8988T (cell line): ENCODE results near the gene PIGN.

Experiments used
- DNase-seq: peaks from one replicate; pipeline ENCODE4 v3.0.0; 2011

Gene PIGN

DNA sequence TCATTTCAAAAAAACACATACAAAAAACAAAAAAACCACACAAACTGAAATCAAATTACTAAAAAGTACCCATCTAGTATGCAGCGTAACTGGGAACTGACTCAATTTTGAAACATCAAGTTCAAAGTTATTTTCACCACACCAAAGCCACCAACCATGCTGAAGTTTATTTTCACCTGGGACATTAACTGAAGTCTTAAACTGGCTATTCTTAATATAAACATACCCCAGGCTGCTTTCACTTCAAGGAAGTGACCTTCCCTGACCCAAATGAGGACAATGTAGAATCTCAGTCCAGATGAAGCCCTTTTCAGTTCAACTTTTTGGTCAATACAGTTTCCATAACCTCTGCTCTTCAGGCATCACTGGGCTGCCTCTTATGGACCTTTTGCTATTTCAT, 84.6 kb downstream of the PIGN start:
- DNase-seq: no peak

DNA sequence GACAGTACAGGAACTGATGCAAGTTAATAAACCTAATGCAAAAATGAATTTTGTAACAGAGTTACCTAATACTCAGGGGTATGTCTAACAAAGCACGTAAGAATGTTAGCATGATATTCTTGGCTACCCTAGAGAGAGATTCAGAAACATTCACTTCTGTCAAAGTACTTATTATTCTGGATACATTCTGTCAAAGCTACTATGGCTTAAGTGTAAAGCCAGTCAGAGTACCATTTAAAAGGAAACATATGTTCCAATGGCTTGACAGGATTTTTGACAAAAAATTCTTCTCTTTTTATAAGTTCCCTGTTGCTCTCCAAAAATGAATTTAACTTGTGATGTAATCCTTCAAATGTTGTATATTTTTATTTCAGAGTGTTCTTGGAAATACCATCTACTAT, 85.5 kb downstream of the PIGN start:
- no peak for DNase-seq

DNA sequence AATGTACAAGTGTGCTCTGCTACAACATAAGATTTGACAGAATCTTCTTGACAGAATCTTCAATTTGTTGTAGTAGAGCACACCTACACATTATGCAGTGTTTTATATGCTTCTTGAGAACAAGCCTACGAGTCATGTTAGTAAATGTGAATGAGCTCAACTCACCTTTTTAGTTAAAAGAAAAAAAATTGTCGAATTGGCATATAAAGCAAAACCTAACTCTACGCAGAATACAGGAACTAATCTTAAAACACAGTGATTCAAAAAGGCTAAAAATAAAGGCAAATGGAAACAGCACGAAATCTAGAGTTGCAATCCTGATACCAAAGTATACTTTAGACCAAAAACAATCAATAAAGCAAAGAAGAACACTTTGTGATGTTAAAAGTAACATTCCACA, 87.9 kb downstream of the PIGN start:
- DNase-seq: no peak

DNA sequence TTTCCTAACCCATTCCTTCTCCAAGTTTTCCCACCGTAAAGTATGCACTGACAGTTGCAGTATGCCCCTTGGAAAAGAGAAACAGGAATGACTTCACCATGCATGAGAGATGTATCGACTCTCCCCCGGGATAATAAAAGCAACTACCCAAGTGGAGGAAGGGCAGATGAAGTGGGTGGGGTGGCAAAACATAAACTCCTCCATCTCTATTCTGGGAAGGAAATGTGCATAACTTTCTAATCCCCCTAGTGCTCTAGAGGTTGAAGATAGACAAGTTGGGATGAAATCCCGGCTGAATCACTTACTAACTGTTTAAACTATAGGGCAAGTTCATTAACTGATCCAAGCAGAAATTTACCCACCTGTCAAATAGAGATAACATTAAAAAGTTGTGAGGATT, 89.2 kb downstream of the PIGN start:
- DNase-seq: no peak

DNA sequence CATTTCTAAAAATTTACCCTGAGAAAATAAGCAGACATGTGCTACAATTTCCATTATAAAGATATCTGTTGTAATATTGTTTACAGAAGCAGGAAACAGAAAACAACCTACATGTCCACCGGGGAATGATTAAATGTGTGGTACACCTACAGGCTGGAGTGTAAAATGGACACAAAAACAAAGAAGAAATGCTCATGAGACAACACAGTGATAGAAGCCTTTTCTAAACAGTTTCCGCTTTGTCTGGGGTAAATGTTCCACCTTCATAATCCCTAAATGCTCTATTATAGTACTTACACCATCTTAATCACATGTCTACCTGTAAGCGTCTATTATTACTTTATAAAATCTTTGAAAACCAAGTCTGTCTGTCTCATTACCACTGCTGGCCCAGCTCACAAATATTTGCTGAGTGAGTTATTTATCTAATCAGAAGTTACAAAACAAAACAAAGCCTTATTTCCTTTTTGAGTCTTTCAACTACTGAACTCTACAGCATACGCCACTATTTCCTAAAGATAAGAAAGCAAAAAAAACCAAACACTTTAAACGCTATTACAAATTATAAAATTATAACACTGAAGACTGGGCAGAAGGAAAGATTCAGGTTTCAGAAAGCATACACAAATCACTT, 95.3 kb downstream of the PIGN start:
- DNase-seq: no peak

DNA sequence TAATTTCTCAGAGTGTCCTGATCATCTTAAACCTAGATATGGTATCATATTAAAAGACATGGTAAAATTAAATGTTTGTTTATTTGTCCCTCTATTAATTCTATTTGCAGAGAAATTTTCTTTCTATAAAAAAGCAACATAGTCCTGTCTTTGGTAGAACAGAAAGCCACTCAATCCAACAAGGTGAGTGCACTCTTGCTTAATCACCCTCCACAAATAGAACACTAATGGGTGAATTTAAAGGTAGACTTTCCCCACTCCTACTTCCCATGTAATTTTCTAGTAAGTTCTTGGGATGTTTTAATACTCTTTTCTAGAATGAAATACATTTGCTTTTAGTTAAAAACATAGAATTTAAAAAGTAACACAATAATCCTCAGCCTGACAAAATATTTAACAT, 97.7 kb downstream of the PIGN start:
- no peak for DNase-seq

DNA sequence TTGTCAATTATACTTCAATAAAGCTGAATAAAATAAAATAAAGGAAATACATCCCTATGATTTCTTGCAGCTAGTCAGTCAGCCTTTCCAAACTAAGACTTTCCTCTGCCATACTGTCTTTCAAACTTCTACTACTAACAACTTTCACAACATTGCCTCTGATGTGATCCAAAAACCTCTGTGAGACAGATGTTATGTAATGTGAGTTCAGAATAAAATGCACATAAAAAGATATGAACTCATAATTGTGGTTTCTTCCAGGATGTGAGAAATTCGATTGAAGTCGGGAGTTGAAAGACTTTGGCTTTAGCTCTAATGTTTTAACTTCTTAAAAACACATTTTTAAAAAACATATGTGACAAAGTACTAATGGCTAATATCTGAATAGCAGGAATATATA, 98.7 kb downstream of the PIGN start:
- DNase-seq: no peak

DNA sequence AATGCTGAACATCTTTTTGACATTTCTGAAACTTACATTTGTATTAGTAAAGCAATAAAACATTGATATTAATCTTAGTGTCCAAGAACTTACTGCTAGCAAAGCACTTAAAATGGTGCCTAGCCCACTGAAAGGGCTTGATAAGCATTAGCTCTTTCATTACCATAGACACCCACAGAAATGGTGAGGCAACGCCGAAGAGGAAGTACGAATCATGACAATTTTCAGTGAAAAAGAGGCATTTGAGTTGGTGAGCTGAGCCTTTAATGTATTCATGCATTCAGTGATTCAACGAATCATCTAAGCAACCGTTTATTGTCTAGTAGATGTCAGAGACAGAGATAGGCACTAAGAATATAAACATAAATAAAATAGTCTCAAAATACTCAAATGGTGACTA, 101.1 kb downstream of the PIGN start:
- no peak for DNase-seq

DNA sequence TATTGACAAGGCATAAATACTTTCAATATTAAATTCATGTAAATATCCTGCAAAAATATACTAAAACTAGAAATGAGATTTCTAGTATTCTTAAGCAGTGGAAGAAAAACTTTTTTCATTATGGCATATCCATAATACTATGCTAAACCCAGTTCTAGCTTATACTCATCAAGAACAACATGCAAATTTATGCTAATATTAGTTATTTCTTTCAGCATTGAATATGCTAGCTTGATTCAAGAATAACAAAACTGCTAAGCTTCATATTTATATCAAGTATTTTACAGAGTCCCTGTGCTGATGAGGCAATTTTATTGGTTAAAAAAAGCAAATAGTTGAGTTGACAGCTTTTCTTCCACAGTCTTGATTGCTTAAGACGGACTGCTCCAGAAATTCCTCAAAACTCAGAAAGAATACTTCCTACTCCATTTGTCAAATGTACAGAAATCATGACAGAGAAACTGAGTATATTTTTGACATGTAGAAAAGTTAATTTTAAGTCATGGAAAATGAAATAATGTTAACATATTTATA, 105.0 kb downstream of the PIGN start:
- no peak for DNase-seq

DNA sequence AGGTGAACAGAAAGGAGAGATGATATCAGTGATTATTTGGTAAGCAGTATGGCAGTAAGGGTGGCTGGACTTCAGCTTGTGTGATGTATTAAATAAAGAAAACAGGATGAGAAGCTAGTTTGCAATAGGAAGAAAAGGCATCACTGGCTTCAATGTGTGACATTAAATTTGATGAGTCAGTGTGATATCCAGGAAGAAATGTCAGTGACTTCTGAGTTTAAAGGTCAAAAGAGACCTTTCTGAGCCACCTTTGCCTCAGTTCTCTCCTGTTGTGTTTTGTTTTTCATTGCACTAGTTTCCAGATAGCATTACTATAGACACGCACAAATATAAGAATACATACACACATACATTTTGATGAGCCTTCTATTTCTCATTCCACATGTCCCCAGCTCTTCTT, 105.6 kb downstream of the PIGN start:
- no peak for DNase-seq

DNA sequence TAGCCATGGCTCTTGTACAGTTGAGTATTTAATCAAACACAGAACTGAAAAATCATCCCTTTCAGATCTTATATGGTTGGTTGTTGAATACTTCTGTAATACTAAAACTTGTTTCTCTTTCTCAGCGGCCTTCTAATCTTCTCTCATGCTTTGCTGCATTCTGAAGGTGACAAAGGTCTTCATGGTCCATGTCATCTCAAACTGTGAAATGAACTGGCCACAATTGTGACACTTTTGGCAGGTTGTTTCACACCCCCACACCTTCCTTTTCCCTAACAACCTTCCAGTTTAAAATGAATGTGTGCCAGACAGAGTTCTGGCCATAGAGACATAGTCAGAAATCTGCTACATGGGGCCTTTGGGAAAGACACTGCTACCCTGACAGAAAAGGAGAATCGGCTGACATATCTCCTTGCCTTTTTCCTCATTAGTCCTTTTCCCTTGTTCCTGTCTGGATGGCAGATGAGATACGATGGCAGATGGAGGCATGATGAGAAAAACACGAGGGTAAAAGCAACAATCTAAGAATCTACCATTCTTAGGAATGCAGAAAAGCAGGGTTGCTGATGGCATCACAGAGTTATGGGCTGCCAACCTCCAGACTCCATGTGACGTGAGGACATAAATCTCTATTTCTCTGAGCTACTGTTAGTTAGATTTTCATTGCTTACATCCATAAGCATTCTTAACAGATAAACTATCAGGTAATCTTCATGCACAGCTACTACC, 106.5 kb downstream of the PIGN start:
- no peak for DNase-seq

DNA sequence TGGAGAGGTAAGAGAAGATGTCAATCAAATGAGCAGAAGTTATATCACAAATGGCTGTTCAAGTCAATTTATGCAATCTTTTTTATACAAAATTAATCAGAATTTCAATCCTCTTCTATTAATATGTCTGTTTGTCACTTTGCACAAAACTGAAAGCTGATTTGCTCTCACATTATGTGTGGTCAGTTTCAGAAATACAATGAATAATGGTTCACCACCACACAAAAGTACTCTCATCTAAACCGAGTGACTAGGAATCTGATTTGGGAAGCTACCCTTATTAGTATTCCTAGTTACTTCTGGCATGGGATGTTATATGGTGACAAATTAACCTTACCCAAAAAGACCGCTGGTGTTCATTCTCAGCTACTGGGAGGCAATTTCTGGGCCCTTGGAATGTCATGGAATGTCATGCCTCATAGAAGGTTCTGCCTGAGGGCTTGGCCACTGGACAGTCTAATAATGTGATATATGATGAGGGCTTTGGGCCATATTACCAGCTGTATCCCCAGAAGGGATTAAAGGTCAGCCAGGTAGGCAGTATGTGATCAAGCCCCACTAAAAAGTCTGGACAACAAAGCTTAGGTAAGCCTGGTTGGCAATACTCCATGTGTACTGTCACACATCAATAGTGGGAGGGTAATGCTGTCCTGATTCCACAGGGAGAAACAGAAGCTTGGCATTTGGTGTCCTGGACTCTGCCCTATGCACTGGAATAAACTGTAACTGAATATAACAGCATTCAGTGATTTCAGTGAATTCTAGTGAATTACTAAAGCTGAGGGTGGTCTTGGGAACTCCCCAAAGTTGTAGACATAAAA, 113.2 kb downstream of the PIGN start:
- no peak for DNase-seq

DNA sequence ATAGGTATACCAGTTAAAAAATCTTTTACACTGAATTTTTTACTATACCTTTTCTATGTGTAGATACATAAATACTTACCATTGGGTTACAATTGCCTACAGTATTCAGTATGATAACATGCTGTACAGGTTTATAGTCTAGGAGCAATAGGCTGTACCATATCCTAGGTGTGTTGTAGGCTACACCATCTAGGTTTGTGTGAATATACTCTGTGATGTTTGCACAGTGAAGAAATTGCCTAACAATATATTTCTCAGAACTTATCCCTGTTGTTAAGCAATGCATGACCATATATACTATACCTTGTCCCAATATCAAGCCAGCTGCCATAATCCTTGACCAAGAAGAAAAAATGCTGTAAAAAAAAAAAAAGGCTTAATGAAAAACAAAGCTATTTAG, 114.5 kb downstream of the PIGN start:
- no peak for DNase-seq

DNA sequence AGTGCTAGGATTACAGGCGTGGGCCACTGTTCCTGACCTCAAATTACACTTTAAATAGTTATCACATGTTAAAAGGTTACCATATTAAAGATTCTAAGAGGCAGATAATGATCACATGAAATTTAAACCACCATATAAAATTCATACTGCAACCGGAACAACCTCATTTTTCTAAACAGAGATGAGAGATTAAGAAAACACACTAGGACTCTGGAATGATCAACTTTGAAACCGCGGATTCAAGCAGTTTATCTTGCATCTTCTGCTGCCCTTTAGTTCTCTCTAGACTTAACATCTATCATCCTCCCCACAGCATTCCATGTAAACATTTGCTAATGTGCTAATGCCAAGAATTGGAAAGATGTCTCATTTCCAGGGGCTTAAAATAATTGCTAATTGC, 115.8 kb downstream of the PIGN start:
- no peak for DNase-seq

DNA sequence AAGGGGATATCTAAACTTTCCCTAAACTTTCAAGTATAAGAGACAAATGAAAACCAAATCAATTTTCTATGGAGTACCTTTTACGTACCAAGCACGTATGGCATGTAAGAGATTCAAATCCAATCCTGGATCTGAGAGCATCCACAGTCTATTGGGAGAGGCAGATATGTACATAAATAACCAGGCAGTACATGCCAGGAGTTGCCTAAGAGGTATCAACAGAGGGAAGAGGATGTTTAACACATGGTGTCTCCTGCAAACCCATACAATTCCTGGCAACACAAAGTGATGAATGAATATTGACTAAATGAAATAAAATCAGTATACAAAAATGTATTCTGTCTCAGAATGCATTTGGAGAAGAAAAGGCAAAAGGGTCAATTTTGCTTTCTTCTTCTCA, 116.6 kb downstream of the PIGN start:
- no peak for DNase-seq

DNA sequence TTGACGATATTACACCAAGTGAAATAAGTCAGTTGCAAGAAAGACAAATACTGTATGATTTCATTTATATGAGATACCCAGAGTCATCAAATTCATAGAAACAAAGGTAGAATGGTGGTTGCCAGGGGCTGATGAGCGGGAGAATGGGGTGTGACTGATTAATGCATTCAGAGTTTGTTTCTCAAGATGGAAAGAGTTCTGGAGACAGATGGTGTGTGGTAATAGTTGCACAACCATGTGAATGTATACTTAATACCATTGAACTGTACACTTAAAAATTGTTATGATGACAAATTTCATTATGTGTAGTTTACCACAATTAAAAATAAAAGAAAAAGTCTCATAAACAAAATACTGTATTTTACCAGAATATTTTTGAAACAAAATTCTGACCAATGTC, 117.3 kb downstream of the PIGN start:
- no peak for DNase-seq

DNA sequence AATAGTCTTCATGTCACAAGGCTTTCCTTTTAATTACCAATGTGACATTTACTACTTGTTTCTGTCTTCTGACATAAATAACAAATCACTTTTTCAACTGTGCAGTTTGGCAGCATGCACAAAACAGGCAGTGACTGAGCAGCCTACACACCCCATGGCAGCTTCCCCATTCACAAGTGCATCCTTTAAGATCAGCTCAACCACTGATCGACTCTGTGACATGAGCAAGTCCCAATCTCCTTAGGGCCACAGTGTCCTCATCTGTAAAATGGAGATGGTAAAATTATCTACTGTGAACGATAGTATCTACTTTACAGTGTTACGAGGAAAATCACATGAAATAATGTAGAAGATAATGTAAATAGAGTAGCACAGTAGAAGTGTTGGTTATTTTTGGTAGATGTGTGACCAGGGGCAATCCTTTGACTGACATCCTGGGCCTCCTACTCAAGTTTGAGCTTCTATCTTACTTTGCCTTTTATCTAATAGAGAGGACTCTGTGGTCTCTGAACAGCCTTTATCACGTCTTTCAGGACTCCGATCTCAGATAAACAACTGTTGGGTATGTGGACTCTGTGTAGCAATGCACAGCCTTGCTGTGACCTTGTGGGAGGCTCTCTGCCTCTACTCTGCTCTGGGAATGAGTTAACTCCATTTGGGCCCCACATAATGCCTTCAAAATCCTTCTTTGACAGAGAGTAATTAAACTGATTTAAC, 120.6 kb downstream of the PIGN start:
- no peak for DNase-seq

DNA sequence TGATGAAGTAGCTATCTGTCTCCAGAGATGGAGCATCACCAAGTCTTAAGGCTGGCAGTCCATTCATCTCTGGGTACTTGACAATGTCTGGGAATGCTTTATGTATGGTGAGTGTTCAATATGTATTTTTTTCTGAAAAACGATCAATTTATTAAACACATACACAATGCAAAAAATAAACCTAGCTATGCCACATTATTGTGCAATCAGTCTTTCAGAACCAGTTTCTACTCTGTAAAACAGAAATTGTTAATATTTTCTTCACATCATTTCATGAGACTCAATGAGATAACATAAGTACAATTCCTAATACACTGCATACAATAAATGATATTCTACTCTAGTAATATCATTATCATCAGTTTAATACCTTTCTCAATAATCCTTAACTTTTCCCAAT, 122.5 kb downstream of the PIGN start:
- DNase-seq: no peak

DNA sequence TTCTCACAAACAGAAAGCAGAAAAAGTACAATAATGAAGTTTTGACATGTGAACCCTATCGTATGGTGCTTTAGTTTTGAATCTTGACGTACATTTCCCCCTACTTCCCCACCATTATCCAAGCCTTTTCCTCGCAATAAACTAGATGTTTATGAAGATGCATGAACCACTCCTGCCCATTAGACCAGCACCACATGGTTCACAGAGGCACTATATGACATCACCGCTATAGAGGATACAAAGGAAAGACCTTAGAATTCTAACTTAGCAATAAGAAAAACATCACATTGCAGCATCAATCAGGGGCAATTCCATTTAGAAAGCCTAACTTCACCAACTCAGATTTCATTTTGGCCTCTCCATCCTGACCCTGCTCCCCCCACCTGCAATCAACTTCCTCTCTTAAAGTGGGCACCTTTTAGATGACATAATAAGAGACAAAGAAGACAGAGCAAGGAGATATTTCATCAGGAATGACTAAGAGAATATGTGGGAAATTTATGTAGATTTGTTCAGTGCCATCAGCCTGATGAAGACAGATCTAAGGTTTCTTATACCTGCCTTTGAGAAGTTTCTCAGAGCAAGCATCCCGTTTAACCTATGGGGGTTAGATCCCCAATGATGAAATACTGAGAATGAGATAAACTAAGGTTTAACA, 124.9 kb downstream of the PIGN start:
- DNase-seq: no peak

DNA sequence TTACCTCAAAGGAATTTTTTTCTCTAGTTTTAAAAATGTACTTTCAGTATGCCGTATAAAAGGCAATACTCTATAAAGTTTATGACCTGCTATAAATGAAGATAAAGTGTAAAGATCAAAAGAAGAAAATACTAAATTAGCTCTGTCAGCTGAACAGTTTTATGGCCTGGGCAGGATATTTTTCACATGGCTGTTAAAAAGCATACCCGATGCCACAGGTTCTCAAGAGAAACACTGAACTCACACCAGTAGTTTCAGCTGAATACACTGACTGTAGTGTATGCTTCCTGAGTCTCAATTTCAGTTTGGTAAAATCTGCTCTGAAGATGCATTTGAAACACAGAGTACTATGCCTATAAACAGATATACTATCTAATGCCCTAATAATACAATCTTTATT, 126.0 kb downstream of the PIGN start:
- DNase-seq: no peak

DNA sequence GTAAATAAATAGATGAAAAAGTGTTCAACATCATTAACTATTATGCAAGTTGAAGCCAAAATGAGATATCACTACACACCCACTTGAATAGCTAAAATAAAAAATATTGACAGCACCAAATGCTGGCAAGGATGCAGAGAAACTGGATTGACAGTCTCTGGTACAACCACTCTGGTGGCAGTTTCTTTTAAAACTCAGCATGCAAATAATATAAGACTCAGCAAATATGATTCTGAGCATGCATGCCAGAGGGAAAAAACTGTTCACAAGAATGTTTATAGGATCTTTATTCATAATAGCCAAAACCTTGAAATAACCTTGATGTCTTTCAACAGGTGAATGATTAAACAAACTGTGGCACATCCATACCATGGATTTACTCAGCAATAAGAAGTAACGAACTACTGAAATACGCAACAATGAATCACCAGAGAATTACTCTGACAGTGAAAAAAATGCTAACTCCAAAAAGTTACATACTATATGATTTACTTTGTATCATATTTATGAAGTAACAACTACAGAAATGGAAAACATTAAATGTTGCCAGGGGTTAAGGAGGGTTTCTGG, 131.8 kb downstream of the PIGN start:
- no peak for DNase-seq

DNA sequence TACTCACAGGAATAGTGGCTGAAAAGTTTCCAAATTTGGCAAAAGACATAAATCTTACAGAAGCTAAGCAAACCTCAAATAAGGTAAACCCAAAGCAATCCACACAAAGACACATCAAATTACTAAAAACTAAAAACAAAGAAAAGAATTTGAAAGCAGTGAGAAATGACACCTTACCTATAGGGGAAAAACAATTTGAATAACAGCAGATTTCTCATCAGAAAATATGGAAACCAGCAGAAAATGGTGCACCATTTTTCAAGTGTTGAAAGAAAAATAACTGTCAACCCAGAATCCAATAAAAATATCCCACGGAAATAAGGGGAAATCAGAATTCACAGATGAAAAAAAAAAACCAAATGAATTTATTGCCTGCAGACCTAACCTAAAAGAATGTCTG, 138.6 kb downstream of the PIGN start:
- no peak for DNase-seq
